Prostate gland (tissue), 2 donors: ENCODE results near the gene RAVER1. TPM values are rescaled to one million over a fixed set of nuclear protein-coding genes. Genes with fewer than 3 reads are reported as not detected.

Experiments used
- DNase-seq: peaks from one replicate; pipeline ENCODE4 v3.0.0-alpha.2; 2019; ENCODE audit warnings: low spot score
- H3K27ac ChIP-seq, 2 donors: fragments of 200-600 bp; sonication (generic); 2 replicates each; pipeline ENCODE4 v1.5.1; 2017 to 2019
- H3K27me3 ChIP-seq: fragments of 200-600 bp; sonication (generic); replicated peaks from 2 replicates; pipeline ENCODE4 v1.5.1; 2019; ENCODE audit not compliant: insufficient read depth
- H3K36me3 ChIP-seq, 2 donors: fragments of 200-600 bp; sonication (generic); 1 replicate in 1 of 2; 2 replicates in 1 of 2; pipeline versions ENCODE4 v1.5.1 to v1.8.1; 2017 to 2019
- H3K4me1 ChIP-seq: fragments of 200-600 bp; sonication (generic); replicated peaks from 2 replicates; pipeline ENCODE4 v1.5.1; 2019
- H3K4me3 ChIP-seq, 2 donors: fragments of 200-600 bp; sonication (generic); 2 replicates each; pipeline ENCODE4 v1.5.1; 2017 to 2019
- H3K9me3 ChIP-seq: fragments of 200-600 bp; sonication (generic); 2 replicates; pipeline ENCODE4 v1.5.1; 2017
- CTCF ChIP-seq, 4 experiments: fragments of 200-600 bp in 2 of 4; fragments of 450-650 bp in 2 of 4; sonication (generic) in 2 of 4; IDR thresholded peaks; 1 replicate in 3 of 4; 2 replicates in 1 of 4; pipeline ENCODE4 v1.5.1; 2016 to 2019; ENCODE audit warnings: antibody characterized with exemption in 4 of 4, mild to moderate bottlenecking in 2 of 4, moderate library complexity in 2 of 4
- POLR2A ChIP-seq: fragments of 450-650 bp; IDR thresholded peaks from one replicate; pipeline ENCODE4 v1.6.1; 2016; ENCODE audit warnings: antibody characterized with exemption, mild to moderate bottlenecking
- POLR2AphosphoS5 ChIP-seq: sonication (generic); formaldehyde crosslinking; IDR thresholded peaks from one replicate; pipeline ENCODE4 v1.6.1; 2017; ENCODE audit warnings: antibody characterized with exemption
- WGBS: methylation state at CpG from one replicate; pipeline ENCODE4 v1.1.5; 2018; 5-methylcytosine and 5-hydroxymethylcytosine counted together
- intact Hi-C: fragments of 100-400 bp; cut with DNase I; formaldehyde crosslinking; loops from one replicate; pipeline ENCODE4 v1.14.2; 2022
- total RNA-seq, 2 donors: library from RNA; depleted of rRNA; stranded (reverse); fragments of >200 nt; gene quantifications; one replicate each; pipeline ENCODE4 v1.1.0, GENCODE V29; 2016

The RAVER1 gene
- total RNA-seq, 2 donors from 2014 or later = 50.2 to 53.2 TPM

- 93% methylated on average over 23 of the region's 23 CpGs for WGBS
- H3K4me1 ChIP-seq = no peaks in the 10 kb centered on the region
- H3K27ac ChIP-seq = no peak overlapping the region
- no peak for DNase-seq
- intact Hi-C loops = no loop called here
- H3K4me3 ChIP-seq = no peak overlapping the region
- no peaks in the 10 kb centered on the region for H3K27me3 ChIP-seq
- H3K9me3 ChIP-seq = no peaks in the 10 kb centered on the region
- H3K36me3 ChIP-seq = peaks cover 6 to 21% of the 10 kb centered on the region in 2 donors
- TF ChIP-seq POLR2AphosphoS5 (no peak), CTCF (IDR thresholded peaks at IDR 0.05) (no peak), POLR2A (no peak)
These were observed 32.2 kb upstream of the RAVER1 start for GRCh38 chr19:10365518-10365917.

- 75% methylated on average over 16 of the region's 19 CpGs for WGBS
- Histone ChIP-seq H3K27me3 (no peaks in the 10 kb centered on the region), H3K27ac (no peak overlapping the region), H3K36me3 (peaks cover 6 to 21% of the 10 kb centered on the region in 2 donors), H3K9me3 (no peaks in the 10 kb centered on the region), H3K4me3 (no peak overlapping the region), H3K4me1 (no peaks in the 10 kb centered on the region)
- TF ChIP-seq POLR2A (no peak), CTCF (IDR thresholded peaks at IDR 0.05) (no peak), POLR2AphosphoS5 (no peak)
- intact Hi-C loops = no loop called here
- no peak for DNase-seq
These were observed 31.3 kb upstream of the RAVER1 start for GRCh38 chr19:10364644-10365043.

- H3K4me1 ChIP-seq = no peaks in the 10 kb centered on the region
- no peak for DNase-seq
- H3K36me3 ChIP-seq = peaks cover 6 to 21% of the 10 kb centered on the region in 2 donors
- TF ChIP-seq POLR2AphosphoS5 (no peak), POLR2A (no peak), CTCF (IDR thresholded peaks at IDR 0.05) (no peak)
- H3K27me3 ChIP-seq = no peaks in the 10 kb centered on the region
- intact Hi-C loops = no loop called here
- WGBS = 91% methylated on average over 12 of the region's 12 CpGs
- no peaks in the 10 kb centered on the region for H3K9me3 ChIP-seq
- H3K27ac ChIP-seq = no peak overlapping the region
- no peak overlapping the region for H3K4me3 ChIP-seq
These were observed 30.5 kb upstream of the RAVER1 start for GRCh38 chr19:10363789-10364281.

- H3K27ac ChIP-seq = no peak overlapping the region
- no peak for TF ChIP-seq POLR2AphosphoS5
- TF ChIP-seq CTCF (IDR thresholded peaks at IDR 0.05) = no peak
- no peak for TF ChIP-seq POLR2A
- peaks cover 3 to 14% of the 10 kb centered on the region in 2 donors for H3K36me3 ChIP-seq
- H3K9me3 ChIP-seq = no peaks in the 10 kb centered on the region
- DNase-seq = no peak
- WGBS = 93% methylated on average over 18 of the region's 18 CpGs
- H3K27me3 ChIP-seq = no peaks in the 10 kb centered on the region
- H3K4me3 ChIP-seq = no peak overlapping the region
- no peaks in the 10 kb centered on the region for H3K4me1 ChIP-seq
- intact Hi-C loops = no loop called here
These were observed 28.9 kb upstream of the RAVER1 start for GRCh38 chr19:10362259-10362658.

GRCh38 chr19:10361569-10362011 lies 28.3 kb upstream of the RAVER1 start:
- intact Hi-C loops = no loop called here
- Histone ChIP-seq H3K27me3 (no peaks in the 10 kb centered on the region), H3K27ac (no peak overlapping the region), H3K9me3 (no peaks in the 10 kb centered on the region), H3K4me1 (no peaks in the 10 kb centered on the region), H3K36me3 (peaks cover 3 to 14% of the 10 kb centered on the region in 2 donors), H3K4me3 (no peak overlapping the region)
- 84% methylated on average over 16 of the region's 16 CpGs for WGBS
- TF ChIP-seq POLR2AphosphoS5 (no peak), CTCF (IDR thresholded peaks at IDR 0.05) (no peak), POLR2A (no peak)
- no peak for DNase-seq
